ENCODE data around the gene RETREG3. TPM values are rescaled to one million over a fixed set of nuclear protein-coding genes. Genes with fewer than 3 reads are reported as not detected.
"Not testable (repeated sequence)": the region's sequence is repeated elsewhere in the genome, so short reads cannot be mapped to it uniquely, and the experiment has no call there.

RETREG3 gene
- total RNA-seq, 2 experiments from 2014 or later: 33.5 to 50.5 TPM

GRCh38 chr17:42623732-42624596 lies 14.8 kb upstream of the RETREG3 start:
- H3K4me3 ChIP-seq (ENCODE audit: low read depth, low read length, poor library complexity, severe bottlenecking): no peak overlapping the region
- no TSS peak for BruUV-seq (replicated peaks)
- no peak overlapping the region for H3K27ac ChIP-seq (ENCODE audit: low read depth, low read length, poor library complexity, severe bottlenecking)
- POLR2A ChIA-PET: interaction anchor here (0.8 to 1.5 kb wide), 2 partner anchors 12 to 16 kb away, joined by 5 to 6 read pairs; no protein-coding TSS in a partner anchor
- TF ChIP-seq EZH2phosphoT487 (IDR thresholded peaks at IDR 0.05; ENCODE audit: borderline replicate concordance, low read depth, low read length) (no peak), CTCF (conservative IDR thresholded peaks at IDR 0.05; ENCODE audit: low read length) (no peak)
- peaks cover 11% of the 10 kb centered on the region for H3K4me1 ChIP-seq (ENCODE audit: insufficient read depth, low read length, poor library complexity, severe bottlenecking)
- CTCF ChIA-PET (ENCODE audit: unreplicated experiment): interaction anchor here (0.6 kb wide), 1 partner anchor 18 kb away, joined by 3 read pairs; no protein-coding TSS in a partner anchor
- no peak overlapping the region for H3K4me2 ChIP-seq (ENCODE audit: low read length)
- H3K36me3 ChIP-seq (ENCODE audit: insufficient read depth, low read length): no peaks in the 10 kb centered on the region
- H4K20me1 ChIP-seq (ENCODE audit: insufficient read depth, low read length): no peaks in the 10 kb centered on the region
- DNase-seq (ENCODE audit: low spot score): no peak
- no peaks in the 10 kb centered on the region for H3K79me2 ChIP-seq (ENCODE audit: insufficient read depth, low read depth, low read length)
- no peaks in the 10 kb centered on the region for H3K9me2 ChIP-seq (ENCODE audit: insufficient read depth, low read length)
- intact Hi-C loops (cut with micrococcal nuclease; ENCODE audit: unreplicated experiment): no loop called here
- H3K9me3 ChIP-seq (ENCODE audit: low read length): no peaks in the 10 kb centered on the region
- no peak overlapping the region for H2AFZ ChIP-seq (ENCODE audit: low read length)

- H3K79me2 ChIP-seq (ENCODE audit: insufficient read depth, low read depth, low read length): no peaks in the 10 kb centered on the region
- intact Hi-C loops (cut with micrococcal nuclease; ENCODE audit: unreplicated experiment): no loop called here
Observed at GRCh38 chr17:42623271-42623670, 14.1 kb upstream of the RETREG3 start.

GRCh38 chr17:42621987-42622386 lies 12.8 kb upstream of the RETREG3 start:
- POLR2A ChIA-PET: interaction anchor here (1.1 kb wide), 1 partner anchor 44 kb away, joined by 6 read pairs; no protein-coding TSS in a partner anchor
- intact Hi-C loops (cut with micrococcal nuclease; ENCODE audit: unreplicated experiment); H3K9me2 ChIP-seq (ENCODE audit: insufficient read depth, low read length); H3K36me3 ChIP-seq (ENCODE audit: insufficient read depth, low read length); DNase-seq (ENCODE audit: low spot score); H3K79me2 ChIP-seq (ENCODE audit: insufficient read depth, low read depth, low read length); H3K9me3 ChIP-seq (ENCODE audit: low read length); CTCF ChIA-PET (ENCODE audit: unreplicated experiment); H3K27ac ChIP-seq (ENCODE audit: low read depth, low read length, poor library complexity, severe bottlenecking); H3K4me2 ChIP-seq (ENCODE audit: low read length); H3K4me3 ChIP-seq (ENCODE audit: low read depth, low read length, poor library complexity, severe bottlenecking); H4K20me1 ChIP-seq (ENCODE audit: insufficient read depth, low read length); H2AFZ ChIP-seq (ENCODE audit: low read length); BruUV-seq (replicated peaks): not testable (repeated sequence)
- peaks cover 27% of the 10 kb centered on the region for H3K4me1 ChIP-seq (ENCODE audit: insufficient read depth, low read length, poor library complexity, severe bottlenecking)

More at GRCh38 chr17:42623271-42623670, 14.1 kb upstream of the RETREG3 start:
- H3K9me2 ChIP-seq (ENCODE audit: insufficient read depth, low read length): no peaks in the 10 kb centered on the region
- ChIA-PET POLR2A (interaction anchor here (0.6 to 1.5 kb wide), 3 partner anchors 12 to 59 kb away, joined by 5 to 6 read pairs (median 5); no protein-coding TSS in a partner anchor), CTCF (ENCODE audit: unreplicated experiment) (interaction anchor here (0.6 kb wide), 1 partner anchor 17 kb away, joined by 3 read pairs; no protein-coding TSS in a partner anchor)
- no peaks in the 10 kb centered on the region for H3K36me3 ChIP-seq (ENCODE audit: insufficient read depth, low read length)
- TF ChIP-seq EZH2phosphoT487 (IDR thresholded peaks at IDR 0.05; ENCODE audit: borderline replicate concordance, low read depth, low read length): no peak
- TF ChIP-seq CTCF (conservative IDR thresholded peaks at IDR 0.05; ENCODE audit: low read length): no peak
- no peaks in the 10 kb centered on the region for H4K20me1 ChIP-seq (ENCODE audit: insufficient read depth, low read length)
- H3K27ac ChIP-seq (ENCODE audit: low read depth, low read length, poor library complexity, severe bottlenecking): no peak overlapping the region
- no peak overlapping the region for H3K4me3 ChIP-seq (ENCODE audit: low read depth, low read length, poor library complexity, severe bottlenecking)
- no peak overlapping the region for H3K4me2 ChIP-seq (ENCODE audit: low read length)
- BruUV-seq (replicated peaks): no TSS peak
- no peak overlapping the region for H2AFZ ChIP-seq (ENCODE audit: low read length)
- DNase-seq (ENCODE audit: low spot score): no peak
- no peaks in the 10 kb centered on the region for H3K9me3 ChIP-seq (ENCODE audit: low read length)
- peaks cover 18% of the 10 kb centered on the region for H3K4me1 ChIP-seq (ENCODE audit: insufficient read depth, low read length, poor library complexity, severe bottlenecking)

Measured in OCI-LY7 (cell line).